Nucleus accumbens (tissue), 56 donors: ENCODE data around the gene EP400.
A peak's percentile ranks its signal among the peaks of the same experiment; 100 is the strongest.

Source experiments
- DNase-seq, 56 donors: peaks; one replicate each; lab custom pipeline; 2025; lab: John Stamatoyannopoulos, UW

EP400 gene

DNA sequence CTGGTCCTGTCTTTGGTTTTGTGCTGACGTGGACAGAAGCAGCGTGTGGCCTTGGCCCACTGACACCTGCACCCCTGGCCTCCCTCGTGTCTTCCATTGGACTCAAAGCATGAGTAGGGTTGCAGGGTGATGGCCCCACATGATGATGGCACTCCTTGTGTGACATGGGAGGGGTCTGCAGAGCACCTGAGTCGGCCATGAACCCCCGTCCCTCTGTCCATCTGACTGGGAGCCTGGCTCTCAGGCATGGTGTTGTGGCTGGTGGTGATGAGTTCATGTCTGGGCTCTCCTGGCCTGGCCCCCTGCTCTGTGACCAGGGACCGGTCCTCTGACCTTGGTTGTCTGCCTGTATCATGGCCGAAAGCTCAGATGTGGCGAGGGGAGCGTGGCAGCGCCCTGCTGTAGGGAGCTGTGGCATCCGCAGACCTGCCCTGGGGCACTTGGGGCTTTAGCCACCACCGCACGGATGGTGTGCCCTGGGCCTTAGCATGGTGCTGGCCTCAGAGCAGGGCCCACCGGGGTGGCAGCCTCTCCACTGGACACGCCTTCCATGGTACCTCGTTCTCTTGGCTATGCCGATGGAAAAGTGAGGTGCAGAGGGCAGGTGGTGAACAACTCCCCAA, 38.6 kb upstream of the EP400 start:
- DNase-seq: no peak

DNA sequence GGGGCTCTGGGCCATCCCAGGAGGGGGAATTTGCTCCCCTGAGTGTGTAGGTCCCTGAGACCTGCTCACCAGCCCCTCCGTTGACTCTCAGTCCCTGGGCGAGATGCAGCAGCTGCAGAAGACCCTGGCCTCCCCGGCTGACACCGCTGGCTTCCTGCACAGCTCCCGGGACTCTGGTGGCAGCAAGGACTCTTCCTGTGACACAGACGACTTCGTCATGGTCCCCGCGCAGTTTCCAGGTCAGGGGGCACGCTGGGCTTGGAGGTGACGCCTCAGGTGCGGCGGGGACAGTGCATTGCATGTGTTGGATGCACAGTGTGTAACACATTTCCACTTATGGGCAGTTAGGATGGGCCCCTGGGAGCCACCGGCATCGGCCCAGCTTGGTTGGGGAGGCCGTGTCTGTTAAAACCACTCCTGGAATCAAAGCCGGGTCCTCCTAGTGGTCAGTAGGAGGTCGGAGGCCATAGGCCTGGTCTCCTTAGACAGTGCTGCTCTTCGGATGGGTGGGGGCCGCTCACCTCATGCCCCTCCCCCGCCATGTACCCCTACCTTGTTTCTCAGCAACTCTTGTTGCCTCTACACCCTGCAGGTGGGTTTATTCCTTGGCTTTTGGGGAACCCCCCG, 37.8 kb upstream of the EP400 start:
- no peak for DNase-seq

- peak in 18 of 56 donors; percentile 9 to 86 (median 37) for DNase-seq
These were observed 37.0 kb upstream of the EP400 start for GRCh38 chr12:131912518-131913274.

DNA sequence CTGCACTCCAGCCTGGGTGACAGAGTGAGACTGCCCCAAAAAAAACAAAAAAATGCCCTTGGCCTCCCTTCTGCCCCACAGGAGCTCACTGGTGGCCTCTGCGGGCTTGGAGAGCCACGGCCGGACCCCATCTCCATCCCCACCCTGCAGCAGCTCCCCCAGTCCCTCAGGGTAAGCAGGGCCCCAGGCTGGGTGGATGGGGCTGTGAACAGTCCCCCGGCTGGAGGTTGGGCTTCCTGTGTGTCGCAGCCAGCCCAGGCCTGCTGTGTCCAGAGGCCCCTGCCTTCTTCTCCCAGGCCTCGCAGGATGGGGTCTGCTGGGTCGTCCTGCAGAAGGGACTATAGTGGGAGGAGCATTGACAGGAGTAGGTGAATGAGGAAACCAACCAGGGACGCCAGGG, 36.1 kb upstream of the EP400 start:
- DNase-seq: no peak

- DNase-seq: no peak
These were observed 35.5 kb upstream of the EP400 start for GRCh38 chr12:131914179-131914702.

DNA sequence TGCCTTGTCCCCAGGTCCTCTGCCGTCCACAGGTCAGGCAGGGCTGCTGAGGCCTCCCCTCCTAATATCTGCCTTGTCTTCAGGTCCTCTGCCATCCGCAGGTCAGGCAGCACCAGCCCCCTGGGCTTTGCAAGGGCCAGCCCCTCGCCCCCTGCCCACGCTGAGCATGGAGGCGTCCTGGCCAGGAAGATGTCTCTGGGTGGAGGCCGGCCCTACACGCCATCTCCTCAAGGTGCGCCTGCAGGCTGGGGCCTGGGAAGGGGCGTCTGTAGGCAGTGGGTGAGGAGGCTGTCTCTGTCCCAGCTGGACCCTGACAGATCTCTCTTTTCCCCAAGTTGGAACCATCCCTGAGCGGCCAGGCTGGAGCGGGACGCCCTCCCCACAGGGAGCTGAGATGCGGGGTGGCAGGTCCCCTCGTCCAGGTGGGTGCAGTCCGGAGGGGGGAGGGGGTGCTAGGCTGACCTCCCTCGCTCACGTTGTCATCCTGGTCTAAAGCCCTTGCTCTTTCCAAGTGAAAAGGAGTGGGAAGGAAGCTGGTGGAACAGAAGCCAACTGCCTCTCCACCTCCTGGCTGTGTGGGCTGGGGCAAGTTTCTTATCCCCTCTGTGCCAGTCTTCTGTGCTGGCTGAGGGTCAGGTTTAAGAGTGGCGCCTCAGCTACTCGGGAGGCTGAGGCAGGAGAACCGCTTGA, 34.6 kb upstream of the EP400 start:
- DNase-seq: no peak

DNA sequence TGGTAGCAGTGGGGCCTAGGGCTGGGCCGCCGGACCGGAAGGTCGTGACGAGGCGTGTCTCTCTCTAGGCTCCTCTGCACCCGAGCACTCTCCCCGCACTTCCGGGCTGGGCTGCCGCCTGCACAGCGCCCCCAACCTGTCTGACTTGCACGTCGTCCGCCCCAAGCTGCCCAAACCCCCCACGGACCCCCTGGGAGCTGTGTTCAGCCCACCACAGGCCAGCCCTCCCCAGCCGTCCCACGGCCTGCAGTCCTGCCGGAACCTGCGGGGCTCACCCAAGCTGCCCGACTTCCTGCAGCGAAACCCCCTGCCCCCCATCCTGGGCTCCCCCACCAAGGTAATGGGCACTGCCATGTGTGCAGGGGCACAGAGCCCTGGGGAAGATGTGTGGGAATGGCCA, 33.9 kb upstream of the EP400 start:
- DNase-seq: no peak

GRCh38 chr12:131916306-131917138, 33.2 kb upstream of the EP400 start:
- DNase-seq: no peak

- DNase-seq: peak in 1 of 56 donors; percentile 23
These were observed 32.5 kb upstream of the EP400 start for GRCh38 chr12:131917139-131917710.

- DNase-seq: no peak
These were observed 31.9 kb upstream of the EP400 start for GRCh38 chr12:131917711-131918306.

GRCh38 chr12:131918311-131919050, 31.3 kb upstream of the EP400 start:
- no peak for DNase-seq

- DNase-seq: no peak
These were observed 30.7 kb upstream of the EP400 start for GRCh38 chr12:131919051-131919347.

DNA sequence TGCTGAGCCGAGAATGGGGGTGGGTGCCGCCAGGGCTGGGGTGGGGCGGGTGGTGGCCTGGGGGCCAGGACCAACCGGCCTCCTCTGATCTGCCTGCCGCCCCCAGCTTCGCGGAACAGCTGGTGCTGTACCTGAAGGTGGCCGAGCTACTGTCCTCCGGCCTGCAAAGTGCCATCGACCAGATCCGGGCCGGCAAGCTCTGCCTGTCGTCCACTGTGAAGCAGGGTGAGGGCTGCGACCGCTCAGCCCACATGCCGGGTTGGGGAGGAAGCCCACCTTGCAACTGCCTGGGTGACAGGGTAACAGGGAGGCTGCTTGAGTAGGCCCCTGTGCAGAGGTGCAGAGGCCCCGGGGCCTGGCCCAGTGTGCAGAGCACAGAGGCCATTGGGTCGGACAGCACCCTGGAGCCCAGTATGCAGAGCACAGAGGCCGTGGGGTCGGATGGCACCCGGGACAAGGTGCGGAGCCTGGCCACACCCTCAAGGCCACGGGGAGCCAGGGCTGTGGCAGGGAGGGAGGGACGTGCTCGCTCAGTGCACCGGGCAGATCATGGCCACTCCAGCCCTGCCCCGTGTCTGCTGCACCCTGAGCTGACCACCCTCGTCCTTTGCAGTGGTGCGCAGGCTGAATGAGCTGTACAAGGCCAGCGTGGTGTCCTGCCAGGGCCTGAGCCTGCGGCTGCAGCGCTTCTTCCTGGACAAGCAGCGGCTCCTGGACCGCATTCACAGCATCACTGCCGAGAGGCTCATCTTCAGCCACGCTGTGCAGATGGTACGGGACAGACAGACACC, 30.2 kb upstream of the EP400 start:
- DNase-seq: no peak

DNA sequence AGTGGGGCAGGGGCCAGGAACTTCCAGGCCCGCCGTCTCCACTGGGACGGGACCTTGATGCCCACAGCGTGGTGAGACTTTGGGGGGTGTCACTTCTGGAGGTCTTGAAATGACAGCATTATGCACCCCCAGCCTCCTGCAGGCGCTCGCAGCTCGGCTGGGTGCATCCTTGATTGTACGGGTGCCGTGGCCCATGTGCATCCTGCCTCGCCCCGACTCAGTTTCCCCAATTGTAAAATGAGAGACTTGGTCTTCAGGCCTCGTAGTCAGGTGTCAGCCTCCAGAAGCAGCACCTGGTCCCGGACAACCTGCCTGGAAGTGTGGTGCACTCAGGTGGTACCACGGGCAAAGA, 29.6 kb upstream of the EP400 start:
- no peak for DNase-seq

DNA sequence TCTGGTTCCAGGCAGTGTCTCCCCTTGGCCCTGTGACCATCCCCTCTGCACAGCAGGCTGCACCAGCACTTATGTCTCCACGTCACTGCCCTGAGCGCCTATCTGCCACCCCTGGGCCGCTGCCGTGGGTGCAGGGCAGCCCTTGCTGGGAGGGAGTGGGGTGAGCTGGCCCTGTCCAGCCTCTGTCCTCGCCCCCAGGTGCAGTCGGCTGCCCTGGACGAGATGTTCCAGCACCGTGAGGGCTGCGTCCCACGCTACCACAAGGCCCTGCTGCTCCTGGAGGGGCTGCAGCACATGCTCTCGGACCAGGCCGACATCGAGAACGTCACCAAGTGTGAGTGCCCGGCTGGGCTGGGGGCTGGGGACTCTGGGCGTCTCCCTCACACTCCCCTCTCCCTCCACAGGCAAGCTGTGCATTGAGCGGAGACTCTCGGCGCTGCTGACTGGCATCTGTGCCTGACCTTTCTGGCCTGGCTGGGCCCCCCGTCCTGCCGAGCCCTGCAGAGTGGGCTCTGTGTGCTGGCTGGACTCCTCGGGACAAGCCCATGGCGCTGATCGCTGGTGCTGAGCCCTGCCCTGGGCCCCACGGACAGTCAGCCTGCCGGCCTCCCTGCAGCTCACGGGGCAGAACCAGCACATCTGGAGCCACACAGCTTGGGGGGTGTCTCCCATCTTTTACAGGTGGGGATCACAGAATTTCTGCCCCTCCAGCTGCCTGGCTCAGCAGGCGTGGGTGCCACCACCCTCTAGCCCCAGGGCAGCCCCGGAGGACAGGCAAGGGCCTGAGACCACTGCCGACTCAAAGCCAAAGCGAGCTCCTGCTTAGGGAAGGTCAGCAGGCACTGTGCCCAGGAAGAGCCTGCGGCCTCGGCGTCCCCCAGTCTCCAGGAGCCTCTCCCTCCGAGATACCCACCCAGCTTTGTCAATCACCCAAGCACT, 28.6 kb upstream of the EP400 start:
- DNase-seq: no peak

DNA sequence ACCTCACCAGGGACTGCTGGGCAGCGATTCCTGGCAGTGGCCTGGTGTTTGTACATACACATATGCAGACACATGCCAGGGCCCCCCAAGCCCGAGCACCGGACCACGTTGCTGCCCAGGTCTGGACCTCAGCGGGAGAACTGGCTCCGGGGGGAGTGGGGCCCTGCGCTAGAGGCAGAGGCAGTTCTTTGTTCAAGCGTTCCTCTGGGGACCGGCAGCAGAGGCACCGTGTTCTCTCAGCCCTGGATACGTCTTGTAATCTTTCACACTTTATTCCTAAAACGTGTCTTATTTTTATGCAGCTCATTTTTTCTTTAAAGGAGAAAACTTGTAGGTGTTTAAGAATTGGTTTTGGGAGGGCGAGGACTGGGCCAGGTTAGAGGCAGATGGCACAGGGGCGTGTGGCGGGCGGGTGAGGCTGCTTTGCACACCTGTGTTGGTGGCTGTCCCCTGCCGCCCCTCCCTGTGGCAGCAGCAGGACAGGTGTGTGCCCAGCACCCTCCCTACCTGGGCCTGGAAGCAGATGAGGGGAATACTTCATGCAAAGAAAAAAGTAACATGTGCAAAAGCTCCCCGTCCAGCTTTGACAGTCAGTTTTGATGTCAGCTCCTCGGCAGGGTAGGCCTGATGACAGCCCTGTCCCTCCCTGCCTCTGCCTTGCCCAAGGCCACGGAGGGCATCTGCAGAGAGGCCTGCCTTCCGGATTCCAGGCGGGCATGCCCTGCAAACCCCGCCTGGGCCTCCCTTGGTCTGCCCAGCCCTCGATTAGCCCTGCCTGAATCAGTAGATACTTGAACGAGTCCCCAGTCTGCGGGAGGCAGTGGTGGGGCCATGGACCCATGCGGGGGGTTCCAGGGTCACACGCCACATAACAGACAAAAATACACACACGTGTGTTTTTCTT, 27.6 kb upstream of the EP400 start:
- DNase-seq: peak in 2 of 56 donors; percentile 14 to 21
